ENCODE results near the gene TMEM250.
A peak's percentile ranks its signal among the peaks of the same experiment; 100 is the strongest.
"Not testable (repeated sequence)": the region's sequence is repeated elsewhere in the genome, so short reads cannot be mapped to it uniquely, and the experiment has no call there.

The TMEM250 gene

GRCh38 chr9:136152543-136152866, 33.8 kb upstream of the TMEM250 start:
- H3K4me1 ChIP-seq (ENCODE audit: control insufficient read depth, insufficient read depth, low read depth, low read length) = no peaks in the 10 kb centered on the region
- no peaks in the 10 kb centered on the region for H3K36me3 ChIP-seq (ENCODE audit: control insufficient read depth in 1 of 2, insufficient read depth in 2 of 2, low read depth in 1 of 2, low read length in 2 of 2)
- no peak overlapping the region for H3K14ac ChIP-seq (ENCODE audit: low read length in 2 of 2)
- H3K4ac ChIP-seq (ENCODE audit: low read depth in 1 of 2, low read length in 2 of 2) = no peak overlapping the region
- H2BK15ac ChIP-seq (ENCODE audit: low read depth, poor library complexity, severe bottlenecking) = no peak overlapping the region
- H3K79me1 ChIP-seq (replicated peaks; ENCODE audit: low read length, poor library complexity, severe bottlenecking) = no peaks in the 10 kb centered on the region
- H2AK5ac ChIP-seq (ENCODE audit: low read length, severe bottlenecking) = no peak overlapping the region
- no peak overlapping the region for H3K9ac ChIP-seq (ENCODE audit: low read length)
- no peak overlapping the region for H3K18ac ChIP-seq (ENCODE audit: low read depth in 1 of 2, low read length in 2 of 2)
- no peak overlapping the region for H3K27ac ChIP-seq (ENCODE audit: low read length, poor library complexity, severe bottlenecking)
- peak overlapping the region in 1 of 2 experiments; percentile 14 for H3K23ac ChIP-seq (ENCODE audit: low read length in 2 of 2)
- H3K4me2 ChIP-seq (ENCODE audit: low read length, poor library complexity, severe bottlenecking) = no peak overlapping the region
- H2AFZ ChIP-seq (ENCODE audit: low read depth, low read length) = no peak overlapping the region
- no peak overlapping the region for H2BK12ac ChIP-seq (ENCODE audit: low read length in 2 of 2)
- no peaks in the 10 kb centered on the region for H3K9me3 ChIP-seq (ENCODE audit: control insufficient read depth, low read length)
- H3K4me3 ChIP-seq (ENCODE audit: insufficient read depth in 1 of 2, low read depth in 1 of 2, low read length in 2 of 2) = no peak overlapping the region
- WGBS = 88% methylated on average over 4 of the region's 4 CpGs
- H2BK5ac ChIP-seq (ENCODE audit: low read depth, low read length, poor library complexity, severe bottlenecking) = no peak overlapping the region
- H3K27me3 ChIP-seq (ENCODE audit: control insufficient read depth in 1 of 2, insufficient read depth in 1 of 2, low read length in 2 of 2) = peaks cover 37 to 74% of the 10 kb centered on the region in 2 experiments
- no peak for DNase-seq
- H4K8ac ChIP-seq (ENCODE audit: low read length) = no peak overlapping the region
- H2BK120ac ChIP-seq (ENCODE audit: low read depth, low read length) = no peak overlapping the region
- no peak overlapping the region for H4K91ac ChIP-seq (ENCODE audit: low read length)

GRCh38 chr9:136151848-136152542, 33.3 kb upstream of the TMEM250 start:
- Histone ChIP-seq H2BK15ac (ENCODE audit: low read depth, poor library complexity, severe bottlenecking) (no peak overlapping the region), H3K27me3 (ENCODE audit: control insufficient read depth in 1 of 2, insufficient read depth in 1 of 2, low read length in 2 of 2) (peaks cover 37 to 74% of the 10 kb centered on the region in 2 experiments), H2AFZ (ENCODE audit: low read depth, low read length) (no peak overlapping the region), H3K36me3 (ENCODE audit: control insufficient read depth in 1 of 2, insufficient read depth in 2 of 2, low read depth in 1 of 2, low read length in 2 of 2) (no peaks in the 10 kb centered on the region), H3K4ac (ENCODE audit: low read depth in 1 of 2, low read length in 2 of 2) (no peak overlapping the region), H4K8ac (ENCODE audit: low read length) (no peak overlapping the region), H3K27ac (ENCODE audit: low read length, poor library complexity, severe bottlenecking) (no peak overlapping the region), H3K14ac (ENCODE audit: low read length in 2 of 2) (no peak overlapping the region), H2BK5ac (ENCODE audit: low read depth, low read length, poor library complexity, severe bottlenecking) (no peak overlapping the region), H3K18ac (ENCODE audit: low read depth in 1 of 2, low read length in 2 of 2) (no peak overlapping the region), H3K4me3 (ENCODE audit: insufficient read depth in 1 of 2, low read depth in 1 of 2, low read length in 2 of 2) (no peak overlapping the region), H3K4me2 (ENCODE audit: low read length, poor library complexity, severe bottlenecking) (no peak overlapping the region), H4K91ac (ENCODE audit: low read length) (no peak overlapping the region), H2BK120ac (ENCODE audit: low read depth, low read length) (no peak overlapping the region), H3K23ac (ENCODE audit: low read length in 2 of 2) (no peak overlapping the region), H2AK5ac (ENCODE audit: low read length, severe bottlenecking) (no peak overlapping the region), H3K79me1 (replicated peaks; ENCODE audit: low read length, poor library complexity, severe bottlenecking) (no peaks in the 10 kb centered on the region), H3K9ac (ENCODE audit: low read length) (no peak overlapping the region), H2BK12ac (ENCODE audit: low read length in 2 of 2) (no peak overlapping the region), H3K9me3 (ENCODE audit: control insufficient read depth, low read length) (no peaks in the 10 kb centered on the region), H3K4me1 (ENCODE audit: control insufficient read depth, insufficient read depth, low read depth, low read length) (no peaks in the 10 kb centered on the region)
- DNase-seq = no peak
- 74% methylated on average over 25 of the region's 27 CpGs for WGBS

GRCh38 chr9:136151214-136151804, 32.6 kb upstream of the TMEM250 start:
- H2BK120ac ChIP-seq (ENCODE audit: low read depth, low read length) = no peak overlapping the region
- no peak overlapping the region for H3K23ac ChIP-seq (ENCODE audit: low read length in 2 of 2)
- no peak overlapping the region for H4K91ac ChIP-seq (ENCODE audit: low read length)
- no peak overlapping the region for H4K8ac ChIP-seq (ENCODE audit: low read length)
- H3K4me2 ChIP-seq (ENCODE audit: low read length, poor library complexity, severe bottlenecking) = no peak overlapping the region
- no peak overlapping the region for H2AFZ ChIP-seq (ENCODE audit: low read depth, low read length)
- no peak for DNase-seq
- H3K27me3 ChIP-seq (ENCODE audit: control insufficient read depth in 1 of 2, insufficient read depth in 1 of 2, low read length in 2 of 2) = peaks cover 36 to 74% of the 10 kb centered on the region in 2 experiments
- H3K4me1 ChIP-seq (ENCODE audit: control insufficient read depth, insufficient read depth, low read depth, low read length) = no peaks in the 10 kb centered on the region
- H3K4ac ChIP-seq (ENCODE audit: low read depth in 1 of 2, low read length in 2 of 2) = no peak overlapping the region
- no peaks in the 10 kb centered on the region for H3K9me3 ChIP-seq (ENCODE audit: control insufficient read depth, low read length)
- no peak overlapping the region for H3K18ac ChIP-seq (ENCODE audit: low read depth in 1 of 2, low read length in 2 of 2)
- H2BK15ac ChIP-seq (ENCODE audit: low read depth, poor library complexity, severe bottlenecking) = no peak overlapping the region
- H3K79me1 ChIP-seq (replicated peaks; ENCODE audit: low read length, poor library complexity, severe bottlenecking) = no peaks in the 10 kb centered on the region
- no peak overlapping the region for H3K9ac ChIP-seq (ENCODE audit: low read length)
- no peak overlapping the region for H3K4me3 ChIP-seq (ENCODE audit: insufficient read depth in 1 of 2, low read depth in 1 of 2, low read length in 2 of 2)
- H2BK5ac ChIP-seq (ENCODE audit: low read depth, low read length, poor library complexity, severe bottlenecking) = no peak overlapping the region
- no peak overlapping the region for H2BK12ac ChIP-seq (ENCODE audit: low read length in 2 of 2)
- no peak overlapping the region for H3K14ac ChIP-seq (ENCODE audit: low read length in 2 of 2)
- no peaks in the 10 kb centered on the region for H3K36me3 ChIP-seq (ENCODE audit: control insufficient read depth in 1 of 2, insufficient read depth in 2 of 2, low read depth in 1 of 2, low read length in 2 of 2)
- no peak overlapping the region for H2AK5ac ChIP-seq (ENCODE audit: low read length, severe bottlenecking)
- H3K27ac ChIP-seq (ENCODE audit: low read length, poor library complexity, severe bottlenecking) = no peak overlapping the region
- WGBS = 32% methylated on average over 22 of the region's 25 CpGs

GRCh38 chr9:136150664-136151213, 32.1 kb upstream of the TMEM250 start:
- DNase-seq; H3K4ac ChIP-seq (ENCODE audit: low read depth in 1 of 2, low read length in 2 of 2); H3K36me3 ChIP-seq (ENCODE audit: control insufficient read depth in 1 of 2, insufficient read depth in 2 of 2, low read depth in 1 of 2, low read length in 2 of 2); H3K9ac ChIP-seq (ENCODE audit: low read length); H2BK12ac ChIP-seq (ENCODE audit: low read length in 2 of 2); H3K14ac ChIP-seq (ENCODE audit: low read length in 2 of 2); H4K8ac ChIP-seq (ENCODE audit: low read length); H3K27ac ChIP-seq (ENCODE audit: low read length, poor library complexity, severe bottlenecking); H2BK120ac ChIP-seq (ENCODE audit: low read depth, low read length); H3K23ac ChIP-seq (ENCODE audit: low read length in 2 of 2); H3K4me1 ChIP-seq (ENCODE audit: control insufficient read depth, insufficient read depth, low read depth, low read length); H3K9me3 ChIP-seq (ENCODE audit: control insufficient read depth, low read length); H2AFZ ChIP-seq (ENCODE audit: low read depth, low read length); H2BK15ac ChIP-seq (ENCODE audit: low read depth, poor library complexity, severe bottlenecking); H3K79me1 ChIP-seq (replicated peaks; ENCODE audit: low read length, poor library complexity, severe bottlenecking); H2BK5ac ChIP-seq (ENCODE audit: low read depth, low read length, poor library complexity, severe bottlenecking); H2AK5ac ChIP-seq (ENCODE audit: low read length, severe bottlenecking); H4K91ac ChIP-seq (ENCODE audit: low read length); H3K4me2 ChIP-seq (ENCODE audit: low read length, poor library complexity, severe bottlenecking); H3K4me3 ChIP-seq (ENCODE audit: insufficient read depth in 1 of 2, low read depth in 1 of 2, low read length in 2 of 2); H3K18ac ChIP-seq (ENCODE audit: low read depth in 1 of 2, low read length in 2 of 2): not testable (repeated sequence)
- WGBS = 84% methylated on average over 7 of the region's 7 CpGs
- peaks cover 37 to 74% of the 10 kb centered on the region in 2 experiments for H3K27me3 ChIP-seq (ENCODE audit: control insufficient read depth in 1 of 2, insufficient read depth in 1 of 2, low read length in 2 of 2)
